HepG2 (cell line): ENCODE measurements around the gene VWCE.
"Not testable (repeated sequence)": the region's sequence is repeated elsewhere in the genome, so short reads cannot be mapped to it uniquely, and the experiment has no call there.

Experiments
- ASH2L ChIP-seq: fragments of 300-600, 200-600 bp; sonication (generic); IDR thresholded peaks from 2 replicates; pipeline ENCODE4 v1.7.0; 2017; ENCODE audit warnings: low read depth, mild to moderate bottlenecking, moderate library complexity, mixed read lengths, low read length; ENCODE audit not compliant: insufficient read length
- GABPA ChIP-seq, 2 experiments: IDR thresholded peaks; 2 replicates each; pipeline ENCODE4 v1.6.1; 2011 to 2016; ENCODE audit warnings: low read depth in 2 of 2, low read length in 1 of 2, missing biosample characterization in 1 of 2, missing genetic modification characterization in 1 of 2
- SRSF1 ChIP-seq: fragments of 200-400 bp; formaldehyde crosslinking; optimal IDR thresholded peaks from 2 replicates; pipeline ENCODE3; 2017; ENCODE audit warnings: mild to moderate bottlenecking, low read depth, low read length, moderate library complexity
- YY1 ChIP-seq: IDR thresholded peaks from 2 replicates; pipeline ENCODE4 v1.6.1; 2011; ENCODE audit warnings: low read length, low read depth, moderate library complexity, mild to moderate bottlenecking; ENCODE audit not compliant: insufficient read depth, insufficient replicate concordance
- ZNF263 ChIP-seq: sonication (generic); formaldehyde crosslinking; IDR thresholded peaks from 2 replicates; pipeline ENCODE4 v1.4.0; 2020; ENCODE audit warnings: missing genetic modification reagents
- TF ChIP-seq, protein P1 (sequence below): sonication (generic); formaldehyde crosslinking; IDR thresholded peaks from 2 replicates; pipeline ENCODE4 v1.5.0; 2020; ENCODE audit warnings: mild to moderate bottlenecking, missing genetic modification reagents, moderate library complexity

DNA sequence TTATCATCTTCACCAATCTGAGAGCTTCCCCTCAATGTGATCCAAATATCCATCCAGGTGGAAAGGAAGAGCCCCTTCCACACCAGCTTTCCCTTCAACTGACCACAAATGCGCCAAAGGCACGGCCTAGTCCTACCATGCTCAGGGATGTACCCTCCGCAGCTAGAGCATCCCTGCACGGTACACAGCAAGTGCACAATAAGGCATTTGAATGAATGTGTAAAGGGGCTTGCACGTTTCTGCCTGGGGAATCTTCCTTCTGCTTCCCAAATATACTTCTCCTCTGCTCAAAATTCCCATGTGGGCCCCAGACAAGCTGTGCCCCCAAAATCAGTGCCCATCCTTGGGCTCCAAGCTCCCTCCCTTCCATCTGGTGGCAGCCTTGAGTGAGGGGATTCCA lies 76.1 kb downstream of the VWCE start:
- not testable (repeated sequence) for TF ChIP-seq ZNF263 (CRISPR knock-in tag); ASH2L; YY1; GABPA (IDR thresholded peaks at IDR 0.05; ENCODE audit: low read depth, low read length); GABPA (CRISPR knock-in tag; IDR thresholded peaks at IDR 0.05; ENCODE audit: low read depth); SRSF1
- TF ChIP-seq, protein P1, sequence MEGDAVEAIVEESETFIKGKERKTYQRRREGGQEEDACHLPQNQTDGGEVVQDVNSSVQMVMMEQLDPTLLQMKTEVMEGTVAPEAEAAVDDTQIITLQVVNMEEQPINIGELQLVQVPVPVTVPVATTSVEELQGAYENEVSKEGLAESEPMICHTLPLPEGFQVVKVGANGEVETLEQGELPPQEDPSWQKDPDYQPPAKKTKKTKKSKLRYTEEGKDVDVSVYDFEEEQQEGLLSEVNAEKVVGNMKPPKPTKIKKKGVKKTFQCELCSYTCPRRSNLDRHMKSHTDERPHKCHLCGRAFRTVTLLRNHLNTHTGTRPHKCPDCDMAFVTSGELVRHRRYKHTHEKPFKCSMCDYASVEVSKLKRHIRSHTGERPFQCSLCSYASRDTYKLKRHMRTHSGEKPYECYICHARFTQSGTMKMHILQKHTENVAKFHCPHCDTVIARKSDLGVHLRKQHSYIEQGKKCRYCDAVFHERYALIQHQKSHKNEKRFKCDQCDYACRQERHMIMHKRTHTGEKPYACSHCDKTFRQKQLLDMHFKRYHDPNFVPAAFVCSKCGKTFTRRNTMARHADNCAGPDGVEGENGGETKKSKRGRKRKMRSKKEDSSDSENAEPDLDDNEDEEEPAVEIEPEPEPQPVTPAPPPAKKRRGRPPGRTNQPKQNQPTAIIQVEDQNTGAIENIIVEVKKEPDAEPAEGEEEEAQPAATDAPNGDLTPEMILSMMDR = not testable (repeated sequence)
